GM12878 (cell line): ENCODE results near the gene LZIC. TPM values are rescaled to one million over a fixed set of nuclear protein-coding genes. Genes with fewer than 3 reads are reported as not detected.
A peak's percentile ranks its signal among the peaks of the same experiment; 100 is the strongest.

Experiments
- CREM ChIP-seq: IDR thresholded peaks from 2 replicates; pipeline ENCODE4 v1.6.1; 2014; ENCODE audit warnings: antibody characterized with exemption, low read depth
- E4F1 ChIP-seq: fragments of 450-650 bp; IDR thresholded peaks from 2 replicates; pipeline ENCODE4 v1.6.1; 2018; ENCODE audit warnings: borderline replicate concordance, mild to moderate bottlenecking; ENCODE audit not compliant: partially characterized antibody
- ETV6 ChIP-seq, 2 experiments: fragments of 450-650 bp in 1 of 2; IDR thresholded peaks in 1 of 2; conservative IDR thresholded peaks in 1 of 2; 2 replicates each; pipeline ENCODE4 v1.6.1; 2014; ENCODE audit warnings: antibody characterized with exemption in 1 of 2, borderline replicate concordance in 1 of 2, low read depth in 1 of 2, mild to moderate bottlenecking in 1 of 2, moderate library complexity in 1 of 2
- HDGF ChIP-seq: fragments of 450-650 bp; IDR thresholded peaks from 2 replicates; pipeline ENCODE4 v1.6.1; 2016; ENCODE audit warnings: antibody characterized with exemption
- MAX ChIP-seq: IDR thresholded peaks from 2 replicates; pipeline ENCODE4 v1.6.1; 2012; ENCODE audit warnings: low read depth, low read length, improper control_type of control experiment
- MLLT1 ChIP-seq: fragments of 450-650 bp; IDR thresholded peaks from 2 replicates; pipeline ENCODE4 v1.6.1; 2016; ENCODE audit warnings: mild to moderate bottlenecking
- MYB ChIP-seq: fragments of 150-350 bp; IDR thresholded peaks from 2 replicates; pipeline ENCODE4 v1.6.1; 2014; ENCODE audit warnings: mild to moderate bottlenecking, low read depth, low read length, borderline replicate concordance
- POLR2A ChIP-seq: IDR thresholded peaks from 2 replicates; pipeline ENCODE4 v1.6.1; 2011; ENCODE audit warnings: low read depth, mild to moderate bottlenecking, low read length
- USF2 ChIP-seq: IDR thresholded peaks from 2 replicates; pipeline ENCODE4 v1.6.1; 2011; ENCODE audit warnings: low read depth, low read length, improper control_type of control experiment, borderline replicate concordance
- ZBED1 ChIP-seq: IDR thresholded peaks from 2 replicates; pipeline ENCODE4 v1.6.1; 2016; ENCODE audit warnings: borderline replicate concordance
- polyA plus RNA-seq, 11 experiments: library from polyadenylated mRNA; depleted of rRNA in 4 of 11; unstranded in 6 of 11; stranded (reverse) in 5 of 11; fragments of >200 nt; fragmentation: Nextera tagmentation in 4 of 11; fragmentation: Illumina TruSeq in 1 of 11; extraction: Ambion mirVana in 4 of 11; extraction: Trizol in 1 of 11; gene quantifications; 1 replicate in 1 of 11; 2 replicates in 10 of 11; pipeline versions ENCODE4 v1.2.1 to v1.2.3, GENCODE V29; 2011 to 2016; ENCODE audit warnings: inconsistent platforms in 2 of 11, missing spikeins in 2 of 11, low read depth in 1 of 11
- total RNA-seq, 4 experiments: library from RNA; depleted of rRNA in 3 of 4; stranded (reverse); fragments of >200 nt in 3 of 4; fragmentation: Illumina TruSeq in 1 of 4; extraction: Trizol in 1 of 4; gene quantifications; 2 replicates each; pipeline versions ENCODE4 v1.2.1 to v1.2.3, GENCODE V29; 2013 to 2021

The LZIC gene
- total and polyA plus RNA-seq, 10 of the 15 experiments (the other 5 are each of a cell fraction or from before 2014, with no cell fraction given) = 7.3 to 30.3 (median 17.1) TPM

GRCh38 chr1:9900142-9901043 lies 42.8 kb downstream of the LZIC start (continued):
- TF ChIP-seq ETV6 (conservative IDR thresholded peaks at IDR 0.05 in 1 of 2, IDR thresholded peaks at IDR 0.05 in 1 of 2; ENCODE audit: borderline replicate concordance in 1 of 2, low read depth in 1 of 2) (no peak), HDGF (no peak), MLLT1 (0 out of 2 replicates have a peak, but pooled peaks have one; percentile 54), ZBED1 (no peak), USF2 (peak; percentile 64; the same call in 1 of the 2 replicates), MYB (no peak), E4F1 (no peak), POLR2A (0 out of 2 replicates have a peak, but pooled peaks have one; percentile 44), MAX (0 out of 2 replicates have a peak, but pooled peaks have one; percentile 31), CREM (no peak)
- TF ChIP-seq, all 136 proteins: peak for 13
